ENCODE data around the gene UNC5B. TPM values are rescaled to one million over a fixed set of nuclear protein-coding genes. Genes with fewer than 3 reads are reported as not detected.

Gene UNC5B
- total RNA-seq, 1 experiment from 2014 or later = 9.9 TPM

DNA sequence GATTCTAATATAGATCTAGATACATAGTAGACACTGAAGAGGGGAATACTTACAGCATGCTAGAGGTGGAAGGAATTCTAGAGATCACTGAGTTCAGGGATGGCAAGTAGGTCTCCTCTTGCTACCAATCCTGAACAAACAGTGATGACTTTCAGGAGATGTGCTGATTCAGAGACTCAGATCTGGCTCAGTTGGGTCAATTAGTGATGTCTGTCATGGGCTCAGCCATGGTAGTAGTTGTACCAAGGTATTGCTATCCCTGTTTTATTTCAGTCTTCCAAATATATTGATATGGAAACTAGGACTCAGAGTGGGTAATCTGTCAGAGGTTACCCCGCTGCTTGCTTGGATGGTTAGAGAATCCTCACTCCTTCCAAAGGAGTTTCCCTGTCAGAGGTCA lies 38.5 kb downstream of the UNC5B start:
- intact Hi-C loops (cut with micrococcal nuclease; ENCODE audit: unreplicated experiment) = no loop called here

DNA sequence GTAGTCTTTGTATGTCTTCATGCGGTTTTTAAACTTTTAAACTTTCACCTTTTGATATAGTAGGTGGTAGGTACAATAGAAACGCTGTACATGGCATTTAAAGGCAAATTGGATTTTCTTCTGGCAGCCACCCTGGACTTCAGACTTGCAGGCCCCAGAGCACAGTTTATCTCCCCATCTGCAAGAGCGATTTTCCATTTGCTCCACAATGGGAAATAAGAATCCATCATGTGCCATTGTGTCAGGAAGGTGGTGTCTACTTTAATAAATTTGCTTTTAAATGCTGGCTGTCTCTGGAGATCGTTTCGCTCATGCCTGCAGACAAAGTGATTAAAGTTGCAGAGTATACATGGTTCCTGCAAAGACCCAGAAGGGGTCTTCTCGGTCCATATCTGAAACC lies 38.9 kb downstream of the UNC5B start:
- no peaks in the 10 kb centered on the region for H3K9me3 ChIP-seq (ENCODE audit: low read depth, low read length, poor library complexity, severe bottlenecking)
- intact Hi-C loops (cut with micrococcal nuclease; ENCODE audit: unreplicated experiment) = no loop called here
- H3K27ac ChIP-seq (ENCODE audit: low read depth, low read length, poor library complexity, severe bottlenecking) = no peak overlapping the region
- BruUV-seq (replicated peaks) = no TSS peak
- H3K4me3 ChIP-seq (ENCODE audit: low read depth, low read length, poor library complexity, severe bottlenecking) = no peak overlapping the region
- TF ChIP-seq EZH2 (IDR thresholded peaks at IDR 0.05; ENCODE audit: borderline replicate concordance, low read depth, low read length, poor library complexity, severe bottlenecking) = no peak
- no peak for DNase-seq (ENCODE audit: low spot score)
- ChIA-PET CTCF (no interaction called here), POLR2A (ENCODE audit: low non-redundant PET) (no interaction called here)
- H3K27me3 ChIP-seq (replicated peaks; ENCODE audit: insufficient read depth, low read depth, low read length, poor library complexity) = no peaks in the 10 kb centered on the region
- no peaks in the 10 kb centered on the region for H3K36me3 ChIP-seq (ENCODE audit: insufficient read depth, low read length, poor library complexity, severe bottlenecking)
- H3K4me1 ChIP-seq (ENCODE audit: insufficient read depth, low read length, poor library complexity, severe bottlenecking) = peaks cover 28% of the 10 kb centered on the region

More for the DNA sequence above, 38.5 kb downstream of the UNC5B start:
- no peak for DNase-seq (ENCODE audit: low spot score)
- BruUV-seq (replicated peaks) = no TSS peak
- H3K4me1 ChIP-seq (ENCODE audit: insufficient read depth, low read length, poor library complexity, severe bottlenecking) = peaks cover 28% of the 10 kb centered on the region
- POLR2A ChIA-PET (ENCODE audit: low non-redundant PET) = interaction anchor here (0.6 kb wide), 1 partner anchor 390 kb away, joined by 3 read pairs; no protein-coding TSS in a partner anchor
- no peaks in the 10 kb centered on the region for H3K36me3 ChIP-seq (ENCODE audit: insufficient read depth, low read length, poor library complexity, severe bottlenecking)
- no peaks in the 10 kb centered on the region for H3K27me3 ChIP-seq (replicated peaks; ENCODE audit: insufficient read depth, low read depth, low read length, poor library complexity)
- H3K27ac ChIP-seq (ENCODE audit: low read depth, low read length, poor library complexity, severe bottlenecking) = no peak overlapping the region
- H3K9me3 ChIP-seq (ENCODE audit: low read depth, low read length, poor library complexity, severe bottlenecking) = no peaks in the 10 kb centered on the region
- no peak overlapping the region for H3K4me3 ChIP-seq (ENCODE audit: low read depth, low read length, poor library complexity, severe bottlenecking)
- CTCF ChIA-PET = no interaction called here
- TF ChIP-seq, protein P1, sequence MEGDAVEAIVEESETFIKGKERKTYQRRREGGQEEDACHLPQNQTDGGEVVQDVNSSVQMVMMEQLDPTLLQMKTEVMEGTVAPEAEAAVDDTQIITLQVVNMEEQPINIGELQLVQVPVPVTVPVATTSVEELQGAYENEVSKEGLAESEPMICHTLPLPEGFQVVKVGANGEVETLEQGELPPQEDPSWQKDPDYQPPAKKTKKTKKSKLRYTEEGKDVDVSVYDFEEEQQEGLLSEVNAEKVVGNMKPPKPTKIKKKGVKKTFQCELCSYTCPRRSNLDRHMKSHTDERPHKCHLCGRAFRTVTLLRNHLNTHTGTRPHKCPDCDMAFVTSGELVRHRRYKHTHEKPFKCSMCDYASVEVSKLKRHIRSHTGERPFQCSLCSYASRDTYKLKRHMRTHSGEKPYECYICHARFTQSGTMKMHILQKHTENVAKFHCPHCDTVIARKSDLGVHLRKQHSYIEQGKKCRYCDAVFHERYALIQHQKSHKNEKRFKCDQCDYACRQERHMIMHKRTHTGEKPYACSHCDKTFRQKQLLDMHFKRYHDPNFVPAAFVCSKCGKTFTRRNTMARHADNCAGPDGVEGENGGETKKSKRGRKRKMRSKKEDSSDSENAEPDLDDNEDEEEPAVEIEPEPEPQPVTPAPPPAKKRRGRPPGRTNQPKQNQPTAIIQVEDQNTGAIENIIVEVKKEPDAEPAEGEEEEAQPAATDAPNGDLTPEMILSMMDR (conservative IDR thresholded peaks at IDR 0.05; ENCODE audit: low read depth, low read length) = no peak
- TF ChIP-seq EZH2 (IDR thresholded peaks at IDR 0.05; ENCODE audit: borderline replicate concordance, low read depth, low read length, poor library complexity, severe bottlenecking) = no peak

DNA sequence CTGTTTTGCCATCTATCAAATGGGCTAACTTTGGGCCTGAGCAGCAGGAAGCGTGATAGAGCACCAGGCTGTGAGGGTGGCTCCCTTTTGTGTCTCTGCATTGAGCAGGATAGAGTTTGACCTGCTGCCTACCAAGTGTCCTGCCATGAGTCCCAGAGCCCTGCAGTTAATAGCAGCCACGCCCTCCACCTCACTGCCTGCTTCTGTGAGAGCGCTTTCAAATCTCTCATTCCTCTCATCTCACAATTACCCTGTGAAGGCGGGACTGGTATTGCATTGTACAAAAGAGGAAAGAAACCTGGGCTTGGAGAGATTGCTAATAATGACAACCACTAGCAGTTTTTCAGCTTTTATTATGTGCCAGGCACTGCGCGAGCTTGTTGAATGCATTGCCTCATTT lies 39.9 kb downstream of the UNC5B start:
- POLR2A ChIA-PET (ENCODE audit: low non-redundant PET) = no interaction called here
- intact Hi-C loops (cut with micrococcal nuclease; ENCODE audit: unreplicated experiment) = no loop called here

More for the DNA sequence above, 39.9 kb downstream of the UNC5B start:
- CTCF ChIA-PET = no interaction called here
- peaks cover 28% of the 10 kb centered on the region for H3K4me1 ChIP-seq (ENCODE audit: insufficient read depth, low read length, poor library complexity, severe bottlenecking)
- H3K4me3 ChIP-seq (ENCODE audit: low read depth, low read length, poor library complexity, severe bottlenecking) = no peak overlapping the region
- H3K9me3 ChIP-seq (ENCODE audit: low read depth, low read length, poor library complexity, severe bottlenecking) = no peaks in the 10 kb centered on the region
- TF ChIP-seq, protein P1 (conservative IDR thresholded peaks at IDR 0.05; ENCODE audit: low read depth, low read length) = no peak
- TF ChIP-seq EZH2 (IDR thresholded peaks at IDR 0.05; ENCODE audit: borderline replicate concordance, low read depth, low read length, poor library complexity, severe bottlenecking) = no peak
- no TSS peak for BruUV-seq (replicated peaks)
- H3K27me3 ChIP-seq (replicated peaks; ENCODE audit: insufficient read depth, low read depth, low read length, poor library complexity) = no peaks in the 10 kb centered on the region
- no peaks in the 10 kb centered on the region for H3K36me3 ChIP-seq (ENCODE audit: insufficient read depth, low read length, poor library complexity, severe bottlenecking)
- H3K27ac ChIP-seq (ENCODE audit: low read depth, low read length, poor library complexity, severe bottlenecking) = no peak overlapping the region
- DNase-seq (ENCODE audit: low spot score) = no peak

Measured in A673 (cell line).